HG02610 (cell line): Measurements from ENCODE around the gene FERMT3.

Experiments
- ATAC-seq: cut with Tn5 transposase; IDR thresholded peaks from one replicate; pipeline ENCODE4 v1.9.1; 2021; ENCODE audit warnings: mild to moderate bottlenecking, moderate library complexity; ENCODE audit not compliant: unreplicated experiment

The FERMT3 gene

GRCh38 chr11:64247729-64248531 is 41.4 kb downstream of the FERMT3 start:
- ATAC-seq, result no peak

GRCh38 chr11:64248578-64248977 is 42.1 kb downstream of the FERMT3 start:
- ATAC-seq, result no peak

GRCh38 chr11:64249038-64249437 is 42.5 kb downstream of the FERMT3 start:
- no peak for ATAC-seq

- no peak for ATAC-seq
These were observed 43.3 kb downstream of the FERMT3 start for GRCh38 chr11:64249563-64250414.

GRCh38 chr11:64250415-64251015 is 44.0 kb downstream of the FERMT3 start:
- ATAC-seq, result no peak

- no peak for ATAC-seq
These were observed 44.7 kb downstream of the FERMT3 start, which contains the start of gene PLCB3 for GRCh38 chr11:64251016-64251752. Gene PLCB3, plus strand, starts transcription at chr11:64251530. Its CDS starts 120 bp downstream, at chr11:64251650.

- ATAC-seq, result no peak
These were observed 45.2 kb downstream of the FERMT3 start for GRCh38 chr11:64251753-64252002.

GRCh38 chr11:64252003-64252872 is 45.7 kb downstream of the FERMT3 start:
- no peak for ATAC-seq

- ATAC-seq, result no peak
These were observed 46.5 kb downstream of the FERMT3 start for GRCh38 chr11:64253043-64253442.

- no peak for ATAC-seq
These were observed 47.0 kb downstream of the FERMT3 start for GRCh38 chr11:64253481-64253880.

GRCh38 chr11:64254326-64254725 is 47.8 kb downstream of the FERMT3 start:
- ATAC-seq, result no peak

GRCh38 chr11:64255135-64256128 is 48.9 kb downstream of the FERMT3 start:
- no peak for ATAC-seq

- no peak for ATAC-seq
These were observed 49.8 kb downstream of the FERMT3 start for GRCh38 chr11:64256300-64256699.

- no peak for ATAC-seq
These were observed 51.8 kb downstream of the FERMT3 start for GRCh38 chr11:64258356-64258755.

GRCh38 chr11:64258946-64259532 is 52.5 kb downstream of the FERMT3 start:
- no peak for ATAC-seq

GRCh38 chr11:64259533-64260067 is 53.1 kb downstream of the FERMT3 start:
- ATAC-seq, result no peak

- ATAC-seq, result no peak
These were observed 53.7 kb downstream of the FERMT3 start for GRCh38 chr11:64260147-64260708.

GRCh38 chr11:64261556-64262080 is 55.1 kb downstream of the FERMT3 start:
- ATAC-seq, result no peak
